Endothelial cell of umbilical vein (primary cell): Measurements from ENCODE around the gene GULP1. TPM values are rescaled to one million over a fixed set of nuclear protein-coding genes. Genes with fewer than 3 reads are reported as not detected.

Experiments
- BruUV-seq: library from RNA; stranded (reverse); fragments of 400-500 nt; replicated peaks from 2 replicates; lab custom pipeline; 2021; lab: Mats Ljungman, UMichigan
- CTCF ChIA-PET: fragments of 300-600, 350-600 bp; sonication (Branson Sonifier 250); formaldehyde crosslinking; loops from one replicate; lab custom pipeline; 2021; ENCODE audit warnings: antibody characterized with exemption, inconsistent platforms; lab: Charles Lee
- POLR2A ChIA-PET: fragments of 300-600, 350-600 bp; sonication (Branson Sonifier 250); formaldehyde crosslinking; loops from one replicate; lab custom pipeline; 2021; ENCODE audit warnings: antibody characterized with exemption, inconsistent platforms; lab: Charles Lee
- DNase-seq: peaks from one replicate; pipeline ENCODE4 v3.0.0-alpha.2; 2011; ENCODE audit warnings: low read depth, low spot score
- FAIRE-seq: peaks from 2 replicates; lab custom pipeline; 2011; peaks lifted over from hg19 to GRCh38; lab: Jason Lieb, UNC
- H2AFZ ChIP-seq: 2 replicates; pipeline ENCODE4 v1.6.0; 2012; ENCODE audit warnings: low read depth, low read length, control low read depth, inconsistent platforms
- H3K27ac ChIP-seq: 2 replicates; pipeline ENCODE4 v1.5.1; 2011; ENCODE audit warnings: low read depth, mild to moderate bottlenecking, control low read depth, low read length, moderate library complexity; ENCODE audit not compliant: insufficient read depth
- H3K27me3 ChIP-seq, 2 experiments: 2 replicates each; pipeline versions ENCODE4 v1.6.0 to v1.6.1; 2011; ENCODE audit warnings: low read length in 2 of 2, mixed read lengths in 1 of 2; ENCODE audit not compliant: control insufficient read depth in 2 of 2, insufficient read depth in 2 of 2
- H3K36me3 ChIP-seq, 2 experiments: 2 replicates in 1 of 2; 3 replicates in 1 of 2; pipeline ENCODE4 v1.5.1; 2011; ENCODE audit warnings: low read length in 2 of 2, mild to moderate bottlenecking in 1 of 2, moderate library complexity in 1 of 2; ENCODE audit not compliant: control insufficient read depth in 2 of 2, insufficient read depth in 2 of 2; ENCODE audit errors: extremely low read depth in 1 of 2
- H3K4me1 ChIP-seq: 3 replicates; pipeline ENCODE4 v1.5.1; 2011; ENCODE audit warnings: mild to moderate bottlenecking, low read length; ENCODE audit not compliant: control insufficient read depth, insufficient read depth; ENCODE audit errors: extremely low read depth
- H3K4me2 ChIP-seq: 2 replicates; pipeline ENCODE4 v1.6.1; 2011; ENCODE audit warnings: low read length, control low read depth, mixed read lengths; ENCODE audit not compliant: insufficient read depth
- H3K4me3 ChIP-seq, 3 experiments: fragments of 200-600 bp in 1 of 3; sonication (generic), shearing (Covaris generic) in 1 of 3; replicated peaks in 1 of 3; 2 replicates each; pipeline ENCODE4 v1.5.1; 2011 to 2016; ENCODE audit warnings: control low read depth in 3 of 3, low read length in 3 of 3, mild to moderate bottlenecking in 2 of 3, inconsistent platforms in 1 of 3, low read depth in 1 of 3, moderate library complexity in 1 of 3; ENCODE audit not compliant: insufficient read depth in 1 of 3
- H3K79me2 ChIP-seq: 2 replicates; pipeline ENCODE4 v1.6.0; 2012; ENCODE audit warnings: low read length, inconsistent platforms; ENCODE audit not compliant: control insufficient read depth, insufficient read depth
- H3K9ac ChIP-seq: replicated peaks from 2 replicates; pipeline ENCODE3; 2011; ENCODE audit warnings: low read length, control low read depth; ENCODE audit not compliant: insufficient read depth; ENCODE audit errors: extremely low read depth
- H3K9me1 ChIP-seq: replicated peaks from 3 replicates; pipeline ENCODE4 v1.6.0; 2011; ENCODE audit warnings: mild to moderate bottlenecking, low read length; ENCODE audit not compliant: control insufficient read depth, insufficient read depth; ENCODE audit errors: extremely low read depth
- H3K9me3 ChIP-seq: replicated peaks from 2 replicates; pipeline ENCODE4 v1.5.1; 2012; ENCODE audit warnings: low read length, inconsistent platforms; ENCODE audit not compliant: control insufficient read depth, insufficient read depth
- H4K20me1 ChIP-seq: replicated peaks from 2 replicates; pipeline ENCODE3; 2011; ENCODE audit warnings: mild to moderate bottlenecking, low read length; ENCODE audit not compliant: control insufficient read depth, insufficient read depth; ENCODE audit errors: extremely low read depth
- CTCF ChIP-seq, 2 donors: IDR thresholded peaks; 1 replicate in 1 of 2; 2 replicates in 1 of 2; pipeline ENCODE4 v1.5.1; 2011; ENCODE audit warnings: low read length in 2 of 2, mild to moderate bottlenecking in 2 of 2, moderate library complexity in 2 of 2, control low read depth in 1 of 2, inconsistent platforms in 1 of 2, low read depth in 1 of 2; ENCODE audit not compliant: insufficient read depth in 1 of 2; ENCODE audit errors: extremely low read depth in 1 of 2
- EZH2 ChIP-seq: IDR thresholded peaks from 2 replicates; pipeline ENCODE4 v1.6.1; 2012; ENCODE audit warnings: borderline replicate concordance, low read depth, mild to moderate bottlenecking, moderate library complexity, low read length, inconsistent platforms; ENCODE audit not compliant: severe bottlenecking
- FOS ChIP-seq: IDR thresholded peaks from 2 replicates; pipeline ENCODE4 v1.6.1; 2011; ENCODE audit warnings: mild to moderate bottlenecking, low read length, moderate library complexity, borderline replicate concordance; ENCODE audit not compliant: insufficient read depth
- GATA2 ChIP-seq: IDR thresholded peaks from 2 replicates; pipeline ENCODE4 v1.7.0; 2011; ENCODE audit warnings: low read depth, mild to moderate bottlenecking, moderate library complexity, mixed read lengths, low read length; ENCODE audit not compliant: insufficient read length, insufficient read depth
- JUN ChIP-seq: IDR thresholded peaks from 2 replicates; pipeline ENCODE4 v1.6.1; 2011; ENCODE audit warnings: borderline replicate concordance, low read depth; ENCODE audit not compliant: insufficient read length, insufficient read depth
- MAX ChIP-seq: IDR thresholded peaks from 2 replicates; pipeline ENCODE4 v1.6.1; 2011; ENCODE audit not compliant: insufficient read depth, insufficient read length
- MYC ChIP-seq: IDR thresholded peaks from one replicate; pipeline ENCODE4 v1.6.1; 2011; ENCODE audit warnings: mild to moderate bottlenecking, low read depth, low read length
- POLR2A ChIP-seq: IDR thresholded peaks from 2 replicates; pipeline ENCODE4 v1.6.1; 2012; ENCODE audit warnings: low read depth, mild to moderate bottlenecking, control low read depth, low read length
- POLR2AphosphoS5 ChIP-seq: IDR thresholded peaks from 2 replicates; pipeline ENCODE4 v1.6.1; 2012; ENCODE audit warnings: low read depth, mild to moderate bottlenecking, control low read depth, low read length, moderate library complexity; ENCODE audit not compliant: insufficient read depth
- dilution Hi-C: fragments of 300-500 bp; cut with MboI; formaldehyde crosslinking; loops from one replicate; pipeline ENCODE4 v1.15.0; 2019; ENCODE audit warnings: low sequenced_read_pairs; ENCODE audit not compliant: extremely low pct_ligation_motif_present
- intact Hi-C: fragments of 100-400 bp; cut with micrococcal nuclease; formaldehyde crosslinking; loops from one replicate; pipeline ENCODE4 v1.10.0; 2022
- polyA plus RNA-seq, 4 experiments: library from polyadenylated mRNA; depleted of rRNA in 3 of 4; stranded (reverse) in 3 of 4; unstranded in 1 of 4; fragments of >200 nt; gene quantifications; 2 replicates each; pipeline versions ENCODE4 v1.2.1 to v1.2.3, GENCODE V29; 2011 to 2012; ENCODE audit warnings: missing spikeins in 1 of 4
- total RNA-seq: library from RNA; stranded (reverse); gene quantifications from 2 replicates; pipeline ENCODE4 v1.2.3, GENCODE V29; 2021

Gene GULP1
- total and polyA plus RNA-seq, 2 donors (not counting 3 experiments of a cell fraction or from before 2014, with no cell fraction given): 24.4 to 53.8 TPM

GRCh38 chr2:188274274-188274673 is 17.4 kb upstream of the GULP1 start:
- no peak for FAIRE-seq
- Histone ChIP-seq H3K36me3 (no peaks in the 10 kb centered on the region), H3K27ac (no peak overlapping the region), H3K79me2 (no peaks in the 10 kb centered on the region), H3K4me3 (no peak overlapping the region), H3K27me3 (no peaks in the 10 kb centered on the region), H3K4me1 (no peaks in the 10 kb centered on the region), H3K9me1 (no peaks in the 10 kb centered on the region), H3K4me2 (no peak overlapping the region), H4K20me1 (no peaks in the 10 kb centered on the region), H2AFZ (no peak overlapping the region), H3K9ac (no peak overlapping the region), H3K9me3 (no peaks in the 10 kb centered on the region)
- intact Hi-C loops (loop anchor here (10.0 kb wide), 1 partner anchor 669 kb away; no protein-coding TSS in a partner anchor), dilution Hi-C loops (no loop called here)
- TF ChIP-seq EZH2 (no peak), FOS (no peak), MAX (no peak), MYC (no peak), JUN (no peak), CTCF (IDR thresholded peaks at IDR 0.05; ENCODE audit: extremely low read depth in 1 of 2, insufficient read depth in 1 of 2, low read depth in 1 of 2, low read length in 2 of 2) (no peak), POLR2AphosphoS5 (no peak), GATA2 (no peak), POLR2A (no peak)
- DNase-seq: no peak
- CTCF ChIA-PET: no interaction called here
- BruUV-seq: no TSS peak
- POLR2A ChIA-PET: no interaction called here
